Measurements from ENCODE around the gene DPF3.
"Not testable (repeated sequence)": the region's sequence is repeated elsewhere in the genome, so short reads cannot be mapped to it uniquely, and the experiment has no call there.

DPF3 gene

GRCh38 chr14:72776701-72777261 is 117.1 kb downstream of the DPF3 start:
- in situ Hi-C loops (cut with HindIII; ENCODE audit: low sequenced_read_pairs): no loop called here

GRCh38 chr14:72775923-72776554 is 117.9 kb downstream of the DPF3 start:
- in situ Hi-C loops (cut with HindIII; ENCODE audit: low sequenced_read_pairs): no loop called here

GRCh38 chr14:72774894-72775620 is 118.8 kb downstream of the DPF3 start:
- in situ Hi-C loops (cut with HindIII; ENCODE audit: low sequenced_read_pairs): no loop called here

GRCh38 chr14:72774141-72774540 is 119.8 kb downstream of the DPF3 start:
- in situ Hi-C loops (cut with HindIII; ENCODE audit: low sequenced_read_pairs): no loop called here

- in situ Hi-C loops (cut with HindIII; ENCODE audit: low sequenced_read_pairs): no loop called here
These were observed 122.3 kb downstream of the DPF3 start for GRCh38 chr14:72771561-72771960.

- in situ Hi-C loops (cut with HindIII; ENCODE audit: low sequenced_read_pairs): no loop called here
These were observed 127.6 kb downstream of the DPF3 start for GRCh38 chr14:72766296-72766695.

GRCh38 chr14:72763892-72764291 is 130.0 kb downstream of the DPF3 start:
- in situ Hi-C loops (cut with HindIII; ENCODE audit: low sequenced_read_pairs): no loop called here

GRCh38 chr14:72759670-72760069 is 134.2 kb downstream of the DPF3 start:
- in situ Hi-C loops (cut with HindIII; ENCODE audit: low sequenced_read_pairs): no loop called here

GRCh38 chr14:72758993-72759392 is 134.9 kb downstream of the DPF3 start:
- in situ Hi-C loops (cut with HindIII; ENCODE audit: low sequenced_read_pairs): no loop called here

GRCh38 chr14:72758420-72758819 is 135.5 kb downstream of the DPF3 start:
- in situ Hi-C loops (cut with HindIII; ENCODE audit: low sequenced_read_pairs): no loop called here

- in situ Hi-C loops (cut with HindIII; ENCODE audit: low sequenced_read_pairs): no loop called here
These were observed 136.9 kb downstream of the DPF3 start for GRCh38 chr14:72756967-72757366.

GRCh38 chr14:72755766-72756165 is 138.1 kb downstream of the DPF3 start:
- in situ Hi-C loops (cut with HindIII; ENCODE audit: low sequenced_read_pairs): no loop called here

GRCh38 chr14:72754949-72755348 is 139.0 kb downstream of the DPF3 start:
- in situ Hi-C loops (cut with HindIII; ENCODE audit: low sequenced_read_pairs): no loop called here

GRCh38 chr14:72753879-72754400 is 140.0 kb downstream of the DPF3 start:
- in situ Hi-C loops (cut with HindIII; ENCODE audit: low sequenced_read_pairs): no loop called here

- in situ Hi-C loops (cut with HindIII; ENCODE audit: low sequenced_read_pairs): no loop called here
These were observed 140.7 kb downstream of the DPF3 start for GRCh38 chr14:72753044-72753710.

- in situ Hi-C loops (cut with HindIII; ENCODE audit: low sequenced_read_pairs): no loop called here
These were observed 141.9 kb downstream of the DPF3 start for GRCh38 chr14:72752034-72752412.

GRCh38 chr14:72751276-72752033 is 142.4 kb downstream of the DPF3 start:
- in situ Hi-C loops (cut with HindIII; ENCODE audit: low sequenced_read_pairs): no loop called here

GRCh38 chr14:72748921-72749320 is 145.0 kb downstream of the DPF3 start:
- in situ Hi-C loops (cut with HindIII; ENCODE audit: low sequenced_read_pairs): not testable (repeated sequence)

GRCh38 chr14:72747652-72748051 is 146.2 kb downstream of the DPF3 start:
- in situ Hi-C loops (cut with HindIII; ENCODE audit: low sequenced_read_pairs): no loop called here

- in situ Hi-C loops (cut with HindIII; ENCODE audit: low sequenced_read_pairs): no loop called here
These were observed 147.6 kb downstream of the DPF3 start for GRCh38 chr14:72745991-72746980.
